Measurements from ENCODE around the gene DHH. TPM values are rescaled to one million over a fixed set of nuclear protein-coding genes. Genes with fewer than 3 reads are reported as not detected.

DHH gene
- total RNA-seq, 1 donor from 2014 or later = 1.5 TPM

DNA sequence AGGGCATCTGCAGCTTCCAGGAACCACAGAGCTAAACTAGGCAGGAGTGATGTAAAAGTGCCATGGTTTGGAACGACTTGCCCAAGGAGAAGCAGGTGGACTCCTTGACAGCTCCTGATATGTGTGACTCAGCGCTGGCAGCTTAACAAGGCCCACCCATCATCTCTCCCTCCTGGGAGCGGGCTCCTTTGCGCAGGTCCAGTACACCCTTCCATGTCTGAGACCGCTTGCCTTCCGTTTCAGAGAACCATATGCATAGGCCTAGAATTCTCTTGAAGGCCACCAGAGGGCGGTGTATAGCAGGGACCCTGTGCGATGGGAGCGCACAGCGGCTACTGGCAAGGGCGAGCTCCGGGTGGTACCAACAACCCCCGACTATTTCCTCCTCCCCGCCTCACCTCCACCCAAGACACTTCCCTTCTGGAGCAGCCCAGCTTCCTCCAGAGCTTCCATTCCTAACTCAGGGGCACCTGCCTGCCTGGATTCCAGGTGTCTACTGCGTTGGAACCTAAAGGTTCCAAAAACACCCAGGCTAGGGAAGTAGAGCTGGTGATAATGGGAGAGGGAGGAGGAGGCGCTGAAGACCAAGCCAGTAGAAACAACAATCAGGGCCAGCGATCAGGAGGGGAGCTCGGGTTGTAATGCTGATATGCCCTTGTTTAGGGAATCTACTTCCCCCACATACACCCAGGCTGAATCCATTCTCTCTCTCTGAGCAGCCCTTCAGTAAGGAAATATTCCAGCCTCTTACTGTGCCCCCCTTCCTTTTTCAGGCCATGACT, 6.3 kb downstream of the DHH start:
- no peaks in the 10 kb centered on the region for H3K27me3 ChIP-seq
- H3K4me3 ChIP-seq = peak overlapping the region in 1 of 2 donors; percentile 31
- H3K4me1 ChIP-seq = peaks cover 41% of the 10 kb centered on the region
- H3K9me3 ChIP-seq = no peaks in the 10 kb centered on the region
- no peaks in the 10 kb centered on the region for H3K36me3 ChIP-seq
- TF ChIP-seq POLR2A (IDR thresholded peaks at IDR 0.05) = no peak
- TF ChIP-seq POLR2AphosphoS5 (IDR thresholded peaks at IDR 0.05; ENCODE audit: insufficient read depth in 1 of 2, low read depth in 1 of 2) = peak in 1 of 2 donors; percentile 76
- TF ChIP-seq, protein P1, sequence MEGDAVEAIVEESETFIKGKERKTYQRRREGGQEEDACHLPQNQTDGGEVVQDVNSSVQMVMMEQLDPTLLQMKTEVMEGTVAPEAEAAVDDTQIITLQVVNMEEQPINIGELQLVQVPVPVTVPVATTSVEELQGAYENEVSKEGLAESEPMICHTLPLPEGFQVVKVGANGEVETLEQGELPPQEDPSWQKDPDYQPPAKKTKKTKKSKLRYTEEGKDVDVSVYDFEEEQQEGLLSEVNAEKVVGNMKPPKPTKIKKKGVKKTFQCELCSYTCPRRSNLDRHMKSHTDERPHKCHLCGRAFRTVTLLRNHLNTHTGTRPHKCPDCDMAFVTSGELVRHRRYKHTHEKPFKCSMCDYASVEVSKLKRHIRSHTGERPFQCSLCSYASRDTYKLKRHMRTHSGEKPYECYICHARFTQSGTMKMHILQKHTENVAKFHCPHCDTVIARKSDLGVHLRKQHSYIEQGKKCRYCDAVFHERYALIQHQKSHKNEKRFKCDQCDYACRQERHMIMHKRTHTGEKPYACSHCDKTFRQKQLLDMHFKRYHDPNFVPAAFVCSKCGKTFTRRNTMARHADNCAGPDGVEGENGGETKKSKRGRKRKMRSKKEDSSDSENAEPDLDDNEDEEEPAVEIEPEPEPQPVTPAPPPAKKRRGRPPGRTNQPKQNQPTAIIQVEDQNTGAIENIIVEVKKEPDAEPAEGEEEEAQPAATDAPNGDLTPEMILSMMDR (IDR thresholded peaks at IDR 0.05) = peak; percentile 66 to 84 (median 80)
- H3K27ac ChIP-seq = peak overlapping the region; percentile 11
- intact Hi-C loops (cut with DNase I) = loop anchor here (2.0 kb wide), 1 partner anchor 32 kb away; no protein-coding TSS in a partner anchor
- peak in 1 of 2 donors; percentile 92 for DNase-seq (ENCODE audit: extremely low spot score in 2 of 2)

DNA sequence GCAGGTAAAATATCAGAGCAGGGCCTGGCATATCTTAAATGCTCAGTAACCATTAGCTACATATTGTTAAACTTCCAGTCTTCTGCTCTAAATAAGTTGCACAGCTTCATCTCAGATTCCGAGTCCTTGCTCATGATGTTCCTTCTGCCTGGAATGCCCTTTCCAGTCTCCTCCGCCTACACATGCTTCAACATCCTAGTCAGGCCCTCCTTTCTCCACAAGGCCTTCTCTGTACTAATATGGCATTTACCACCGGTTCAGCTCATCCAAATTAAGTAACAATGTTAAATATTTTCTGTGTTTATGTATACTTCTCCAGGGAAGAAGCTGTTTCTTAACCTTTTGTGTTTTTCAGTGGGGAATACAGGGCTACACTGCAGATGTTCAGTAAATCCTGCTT, 8.5 kb downstream of the DHH start:
- Histone ChIP-seq H3K4me1 (peaks cover 24% of the 10 kb centered on the region), H3K27ac (no peak overlapping the region), H3K36me3 (no peaks in the 10 kb centered on the region), H3K4me3 (no peak overlapping the region), H3K27me3 (no peaks in the 10 kb centered on the region), H3K9me3 (no peaks in the 10 kb centered on the region)
- no peak for TF ChIP-seq POLR2AphosphoS5 (IDR thresholded peaks at IDR 0.05; ENCODE audit: insufficient read depth in 1 of 2, low read depth in 1 of 2)
- TF ChIP-seq, protein P1 (IDR thresholded peaks at IDR 0.05) = no peak
- TF ChIP-seq POLR2A (IDR thresholded peaks at IDR 0.05) = no peak
- intact Hi-C loops (cut with DNase I) = no loop called here
- no peak for DNase-seq (ENCODE audit: extremely low spot score in 2 of 2)

DNA sequence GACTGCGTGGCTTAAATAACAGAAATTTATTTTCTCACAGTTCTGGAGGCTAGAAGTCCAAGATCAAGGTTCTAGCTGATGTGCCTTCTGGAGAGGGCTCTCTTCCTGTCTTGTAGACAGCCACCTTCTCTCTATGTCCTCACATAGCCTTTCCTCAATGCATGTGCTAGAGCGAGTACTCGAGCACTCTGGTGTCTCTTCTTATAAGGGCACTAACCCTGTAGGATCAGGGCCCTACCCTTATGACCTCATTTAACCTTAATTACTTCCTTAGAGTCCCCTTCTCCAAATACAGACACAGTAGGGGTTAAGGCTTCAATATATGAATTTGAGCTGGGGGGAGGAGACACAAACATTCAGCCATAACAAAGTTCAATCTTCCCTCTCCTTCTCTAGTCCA, 10.2 kb downstream of the DHH start:
- H3K9me3 ChIP-seq = no peaks in the 10 kb centered on the region
- H3K36me3 ChIP-seq = no peaks in the 10 kb centered on the region
- no peaks in the 10 kb centered on the region for H3K27me3 ChIP-seq
- peaks cover 8% of the 10 kb centered on the region for H3K4me1 ChIP-seq
- no peak for DNase-seq (ENCODE audit: extremely low spot score in 2 of 2)
- intact Hi-C loops (cut with DNase I) = no loop called here
- H3K27ac ChIP-seq = no peak overlapping the region
- H3K4me3 ChIP-seq = no peak overlapping the region
- TF ChIP-seq POLR2AphosphoS5 (IDR thresholded peaks at IDR 0.05; ENCODE audit: insufficient read depth in 1 of 2, low read depth in 1 of 2) (no peak), POLR2A (IDR thresholded peaks at IDR 0.05) (no peak)
- TF ChIP-seq, protein P1 (IDR thresholded peaks at IDR 0.05) = no peak

DNA sequence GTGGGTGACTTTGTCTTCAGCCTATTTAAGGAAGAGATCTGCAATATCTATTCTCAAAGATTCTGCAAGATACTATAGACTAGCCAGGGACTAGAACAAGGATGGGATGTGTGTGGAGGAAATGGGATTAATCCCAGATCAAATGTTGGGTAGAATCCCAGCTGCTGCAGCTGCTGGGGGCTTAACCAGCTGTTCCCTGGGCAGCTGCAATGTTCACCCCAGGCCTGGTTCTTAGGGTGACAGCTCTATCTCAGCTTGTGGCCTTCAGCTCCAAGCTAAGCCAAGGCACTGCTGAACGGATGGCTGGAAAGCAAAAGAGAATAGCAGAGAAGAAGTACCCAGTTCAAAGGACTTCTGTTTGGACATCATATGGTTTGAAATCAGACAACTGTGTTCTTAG, 14.8 kb downstream of the DHH start:
- Histone ChIP-seq H3K27me3 (no peaks in the 10 kb centered on the region), H3K4me1 (no peaks in the 10 kb centered on the region), H3K27ac (no peak overlapping the region), H3K9me3 (no peaks in the 10 kb centered on the region), H3K4me3 (no peak overlapping the region), H3K36me3 (no peaks in the 10 kb centered on the region)
- no peak for TF ChIP-seq POLR2AphosphoS5 (IDR thresholded peaks at IDR 0.05; ENCODE audit: insufficient read depth in 1 of 2, low read depth in 1 of 2)
- TF ChIP-seq, protein P1 (IDR thresholded peaks at IDR 0.05) = no peak
- TF ChIP-seq POLR2A (IDR thresholded peaks at IDR 0.05) = no peak
- no peak for DNase-seq (ENCODE audit: extremely low spot score in 2 of 2)
- intact Hi-C loops (cut with DNase I) = no loop called here

DNA sequence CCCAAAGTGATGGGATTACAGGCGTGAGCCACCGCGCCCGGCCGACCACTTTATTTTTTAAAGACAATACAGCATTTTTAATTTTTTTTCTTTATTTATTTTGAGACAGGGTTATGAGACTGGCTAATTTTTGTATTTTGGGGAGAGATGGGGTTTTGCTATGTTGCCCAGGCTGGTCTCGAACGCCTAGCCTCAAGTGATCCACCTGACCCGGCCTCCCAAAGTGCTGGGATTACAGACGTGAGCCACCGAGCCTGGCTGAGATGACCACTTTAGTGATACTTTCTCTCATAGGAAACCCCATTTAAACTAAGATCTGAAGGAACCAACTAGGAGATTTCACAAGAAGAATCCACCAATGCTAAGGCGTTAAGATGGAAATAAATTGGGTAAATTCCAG, 23.6 kb downstream of the DHH start:
- intact Hi-C loops (cut with DNase I) = no loop called here
- Histone ChIP-seq H3K36me3 (no peaks in the 10 kb centered on the region), H3K27ac (no peak overlapping the region), H3K27me3 (no peaks in the 10 kb centered on the region), H3K4me1 (peaks cover 13% of the 10 kb centered on the region), H3K9me3 (no peaks in the 10 kb centered on the region), H3K4me3 (no peak overlapping the region)
- no peak for TF ChIP-seq POLR2AphosphoS5 (IDR thresholded peaks at IDR 0.05; ENCODE audit: insufficient read depth in 1 of 2, low read depth in 1 of 2)
- TF ChIP-seq POLR2A (IDR thresholded peaks at IDR 0.05) = no peak
- TF ChIP-seq, protein P1 (IDR thresholded peaks at IDR 0.05) = no peak
- DNase-seq (ENCODE audit: extremely low spot score in 2 of 2) = no peak

Data from vagina (tissue), 2 donors.